GM19324 (cell line): ENCODE data around the gene CCL23.

Source experiments
- ATAC-seq: cut with Tn5 transposase; IDR thresholded peaks from one replicate; pipeline ENCODE4 v1.9.1; 2021; ENCODE audit warnings: mild to moderate bottlenecking, moderate library complexity; ENCODE audit not compliant: unreplicated experiment, low FRiP score

The CCL23 gene

GRCh38 chr17:35972945-35973332 is 44.8 kb downstream of the CCL23 start:
- no peak for ATAC-seq

DNA sequence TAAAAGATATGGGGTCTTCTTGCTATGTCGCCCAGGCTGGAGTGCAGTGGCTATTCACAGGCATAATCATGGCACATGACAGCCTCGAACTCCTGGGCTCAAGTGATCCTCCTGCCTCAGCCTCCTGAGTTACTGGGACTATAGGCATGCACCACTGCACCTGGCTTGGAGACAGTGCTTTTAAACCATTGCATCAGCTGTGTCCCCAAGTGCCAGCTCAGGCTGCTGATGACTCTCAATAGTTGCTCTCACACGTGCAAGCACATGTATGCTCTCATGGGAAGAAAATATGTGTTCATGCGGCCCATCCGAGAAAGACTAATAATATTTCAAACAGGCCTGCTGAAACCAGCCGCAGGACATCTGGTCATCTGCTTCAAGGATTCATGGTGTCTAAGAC is 45.2 kb downstream of the CCL23 start:
- ATAC-seq = no peak

- ATAC-seq = no peak
Measured at GRCh38 chr17:35972066-35972465, 45.7 kb downstream of the CCL23 start.

- no peak for ATAC-seq
Measured at GRCh38 chr17:35969558-35970380, 48.0 kb downstream of the CCL23 start.

GRCh38 chr17:35968520-35969054 is 49.2 kb downstream of the CCL23 start:
- ATAC-seq = no peak

GRCh38 chr17:35965272-35965671 is 52.5 kb downstream of the CCL23 start:
- no peak for ATAC-seq

GRCh38 chr17:35963663-35964062 is 54.1 kb downstream of the CCL23 start:
- no peak for ATAC-seq
